A549 treated with dexamethasone at 1 μM for 4 hours (cell line): ENCODE results near the gene F8A1. TPM values are rescaled to one million over a fixed set of nuclear protein-coding genes. Genes with fewer than 3 reads are reported as not detected.

Experiments used
- total RNA-seq: library from RNA; stranded (reverse); fragments of 200-300 nt; extraction: Qiagen RNA extraction; gene quantifications from 5 replicates; pipeline ENCODE4 v1.2.3, GENCODE V29; 2022

F8A1 gene
- 62.4 to 93.4 TPM (median 84.6 TPM) in 5 replicates for total RNA-seq

GRCh38 chrX:154886069-154886788 is at the start of gene F8A1:
F8A1 (plus strand) TSS chrX:154886355; CDS start chrX:154886375, 20 bp downstream.

Other genes starting within 250 kb of the F8A1 start
- not detected in 5 replicates for gene CTAG2, start 232.8 kb upstream of the F8A1 start, total RNA-seq
- gene GAB3, start 135.3 kb upstream of the F8A1 start, total RNA-seq, result 0.41 to 1.1 TPM (median 0.90 TPM) in 5 replicates
- 150 to 187 TPM (median 161 TPM) in 5 replicates for gene DKC1, start 123.5 kb upstream of the F8A1 start, total RNA-seq
- gene MPP1, start 80.9 kb upstream of the F8A1 start, total RNA-seq, result 15.5 to 17.3 TPM (median 16.8 TPM) in 5 replicates
- not detected in 5 replicates for gene SMIM9, start 51.7 kb upstream of the F8A1 start, total RNA-seq
- 3.9 to 4.6 TPM (median 4.5 TPM) in 5 replicates for gene F8, start 136.4 kb downstream of the F8A1 start, total RNA-seq
- gene FUNDC2, start 140.5 kb downstream of the F8A1 start, total RNA-seq, result 94.2 to 128 TPM (median 114 TPM) in 5 replicates
- gene CMC4, start 184.8 kb downstream of the F8A1 start, total RNA-seq, result 16.4 to 18.8 TPM (median 17.6 TPM) in 5 replicates
- 13.4 to 17.6 TPM (median 16.3 TPM) in 5 replicates for gene MTCP1, start 184.8 kb downstream of the F8A1 start, total RNA-seq
- 25.8 to 31.4 TPM (median 28.6 TPM) in 5 replicates for gene BRCC3, start 185.2 kb downstream of the F8A1 start, total RNA-seq